HCT116 (cell line): ENCODE data around the gene HRH4. TPM values are rescaled to one million over a fixed set of nuclear protein-coding genes. Genes with fewer than 3 reads are reported as not detected.

Experiments
- ATAC-seq: fragments of 200-7000 bp; cut with Tn5 transposase; 2 replicates; pipeline ENCODE4 v1.9.1; 2020; ENCODE audit warnings: mild to moderate bottlenecking, moderate library complexity
- BruUV-seq: library from RNA; stranded (reverse); fragments of 400-500 nt; replicated peaks from 2 replicates; lab custom pipeline; 2021; lab: Mats Ljungman, UMichigan
- CTCF ChIA-PET: fragments of 300-600 bp; sonication (Branson Sonifier 250); formaldehyde crosslinking; loops from one replicate; lab custom pipeline; 2021; ENCODE audit warnings: antibody characterized with exemption; lab: Charles Lee
- POLR2A ChIA-PET: fragments of 300-600, 350-600 bp; sonication (Branson Sonifier 250); formaldehyde crosslinking; loops from one replicate; lab custom pipeline; 2021; ENCODE audit warnings: antibody characterized with exemption; lab: Charles Lee
- RAD21 ChIA-PET, 2 experiments: fragments of 300-600 bp; sonication (Branson Sonifier 250); formaldehyde crosslinking; loops; one replicate each; lab custom pipeline; 2023; ENCODE audit warnings: low total read pairs in 2 of 2; ENCODE audit not compliant: uncharacterized antibody in 2 of 2, unreplicated experiment in 2 of 2, low non-redundant PET in 1 of 2; lab: Charles Lee
- DNase-seq: peaks from one replicate; pipeline ENCODE4 v3.0.0-alpha.2; 2010; ENCODE audit warnings: low read depth, low spot score
- H2AFZ ChIP-seq: fragments of 200-600 bp; shearing (Covaris generic), sonication (generic); 2 replicates; pipeline ENCODE4 v1.6.1; 2017; ENCODE audit warnings: low read depth, mixed run types, mixed read lengths, antibody characterized with exemption, low read length; ENCODE audit not compliant: poor library complexity, severe bottlenecking
- H3K27ac ChIP-seq: 2 replicates; pipeline ENCODE4 v1.5.1; 2012; ENCODE audit warnings: low read depth, low read length
- H3K27me3 ChIP-seq: fragments of 200-600 bp; sonication (generic); 2 replicates; pipeline ENCODE4 v1.6.1; 2016; ENCODE audit warnings: mixed run types, low read length, mixed read lengths; ENCODE audit not compliant: insufficient read depth
- H3K36me3 ChIP-seq, 2 experiments: fragments of 200-500 bp in 1 of 2; fragments of 200-600 bp in 1 of 2; sonication (Bioruptor generic) in 1 of 2; sonication (generic) in 1 of 2; 2 replicates each; pipeline versions ENCODE4 v1.5.1 to v1.6.1; 2014 to 2016; ENCODE audit warnings: low read length in 2 of 2, inconsistent platforms in 1 of 2, mixed read lengths in 1 of 2, mixed run types in 1 of 2; ENCODE audit not compliant: insufficient read depth in 2 of 2, control insufficient read depth in 1 of 2
- H3K4me1 ChIP-seq, 2 experiments: fragments of 200-600 bp in 1 of 2; sonication (generic) in 1 of 2; 2 replicates each; pipeline versions ENCODE4 v1.5.1 to v1.6.1; 2012 to 2017; ENCODE audit warnings: low read length in 2 of 2, inconsistent platforms in 1 of 2, mild to moderate bottlenecking in 1 of 2, mixed read lengths in 1 of 2, mixed run types in 1 of 2, moderate library complexity in 1 of 2; ENCODE audit not compliant: insufficient read depth in 2 of 2, control insufficient read depth in 1 of 2
- H3K4me2 ChIP-seq: fragments of 200-600 bp; sonication (generic); 2 replicates; pipeline ENCODE4 v1.6.1; 2017; ENCODE audit warnings: mixed run types, low read length, mixed read lengths
- H3K4me3 ChIP-seq, 2 experiments: fragments of 200-600 bp in 1 of 2; sonication (generic) in 1 of 2; replicated peaks in 1 of 2; 2 replicates each; pipeline ENCODE4 v1.5.1; 2011 to 2016; ENCODE audit warnings: low read length in 2 of 2, control low read depth in 1 of 2, low read depth in 1 of 2, mild to moderate bottlenecking in 1 of 2, mixed read lengths in 1 of 2, mixed run types in 1 of 2
- H3K79me2 ChIP-seq: fragments of 200-600 bp; sonication (generic); 2 replicates; pipeline ENCODE4 v1.6.1; 2017; ENCODE audit warnings: mild to moderate bottlenecking, mixed run types, low read length, moderate library complexity, mixed read lengths; ENCODE audit not compliant: insufficient read depth
- H3K9ac ChIP-seq: fragments of 200-600 bp; sonication (generic); 2 replicates; pipeline ENCODE4 v1.6.1; 2016; ENCODE audit warnings: low read length, mixed read lengths
- H3K9me2 ChIP-seq: fragments of 200-600 bp; sonication (generic), shearing (Covaris generic); 2 replicates; pipeline ENCODE4 v1.6.1; 2017; ENCODE audit warnings: mixed run types, mild to moderate bottlenecking, moderate library complexity; ENCODE audit not compliant: insufficient read depth
- H3K9me3 ChIP-seq, 2 experiments: fragments of 200-500 bp in 1 of 2; fragments of 200-600 bp in 1 of 2; sonication (Bioruptor generic) in 1 of 2; sonication (generic) in 1 of 2; 2 replicates each; pipeline ENCODE4 v1.6.1; 2014 to 2017; ENCODE audit warnings: low read length in 2 of 2, mixed read lengths in 2 of 2, inconsistent platforms in 1 of 2, low read depth in 1 of 2, mild to moderate bottlenecking in 1 of 2, mixed run types in 1 of 2, moderate library complexity in 1 of 2; ENCODE audit not compliant: control insufficient read depth in 1 of 2, insufficient read depth in 1 of 2
- H4K20me1 ChIP-seq: fragments of 200-600 bp; sonication (generic), shearing (Covaris generic); 2 replicates; pipeline ENCODE4 v1.6.1; 2017; ENCODE audit warnings: mixed run types, mild to moderate bottlenecking, moderate library complexity; ENCODE audit not compliant: insufficient read depth
- CEBPB ChIP-seq: IDR thresholded peaks from 2 replicates; pipeline ENCODE4 v1.6.1; 2012; ENCODE audit warnings: low read depth
- REST ChIP-seq: IDR thresholded peaks from 2 replicates; pipeline ENCODE4 v1.6.1; 2012; ENCODE audit warnings: low read depth
- intact Hi-C: fragments of 100-400 bp; cut with micrococcal nuclease; formaldehyde crosslinking; loops from 2 replicates; pipeline ENCODE4 v1.10.0; 2022
- total RNA-seq: library from RNA; stranded (reverse); gene quantifications from one replicate; pipeline ENCODE4 v1.2.1, GENCODE V29; 2021; ENCODE audit not compliant: unreplicated experiment

Gene HRH4
- total RNA-seq, 1 experiment from 2014 or later: not detected

DNA sequence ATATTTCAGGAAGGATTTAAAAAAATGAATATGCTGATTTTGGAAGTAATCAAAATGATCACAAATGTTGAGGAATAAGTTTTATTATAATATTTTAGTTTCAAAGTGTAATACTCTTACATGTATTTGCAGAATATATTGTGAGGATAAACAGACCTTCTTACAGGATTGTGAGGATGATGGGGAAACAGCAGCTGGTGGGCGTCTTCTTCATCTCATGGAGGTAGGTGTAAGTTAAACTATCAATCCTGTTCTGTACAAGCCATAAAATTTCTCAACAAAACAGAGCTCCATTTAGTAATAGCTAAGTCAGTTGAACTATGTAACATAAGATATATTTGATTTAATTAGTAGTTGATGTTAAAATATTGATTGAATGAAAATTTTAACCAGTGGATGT lies 12.5 kb upstream of the HRH4 start:
- BruUV-seq: no TSS peak
- POLR2A ChIA-PET: interaction anchor here (1.4 kb wide), 1 partner anchor 11 kb away, joined by 4 read pairs; no protein-coding TSS in a partner anchor

More for the DNA sequence above, 12.5 kb upstream of the HRH4 start:
- ChIA-PET CTCF (interaction anchor here (1.3 to 2.3 kb wide), 3 partner anchors 19 to 88 kb away, joined by 6 to 21 read pairs (median 10); no protein-coding TSS in a partner anchor), RAD21 (no interaction called here)
- intact Hi-C loops: no loop called here
- H3K4me1 ChIP-seq: no peaks in the 10 kb centered on the region
- TF ChIP-seq CEBPB (no peak), REST (no peak)
- no peaks in the 10 kb centered on the region for H4K20me1 ChIP-seq
- no peaks in the 10 kb centered on the region for H3K27me3 ChIP-seq
- H2AFZ ChIP-seq: no peak overlapping the region
- H3K4me3 ChIP-seq: no peak overlapping the region
- peaks cover 40 to 61% of the 10 kb centered on the region in 2 experiments for H3K36me3 ChIP-seq
- no peak overlapping the region for H3K9ac ChIP-seq
- no peak for ATAC-seq
- no peaks in the 10 kb centered on the region for H3K9me2 ChIP-seq
- no peaks in the 10 kb centered on the region for H3K9me3 ChIP-seq
- no peak overlapping the region for H3K27ac ChIP-seq
- H3K4me2 ChIP-seq: no peak overlapping the region
- no peak for DNase-seq
- H3K79me2 ChIP-seq: no peaks in the 10 kb centered on the region
